ENCODE results near the gene USP6NL. TPM values are rescaled to one million over a fixed set of nuclear protein-coding genes. Genes with fewer than 3 reads are reported as not detected.

Gene USP6NL
- total RNA-seq, 1 donor from 2014 or later = 19.4 TPM

DNA sequence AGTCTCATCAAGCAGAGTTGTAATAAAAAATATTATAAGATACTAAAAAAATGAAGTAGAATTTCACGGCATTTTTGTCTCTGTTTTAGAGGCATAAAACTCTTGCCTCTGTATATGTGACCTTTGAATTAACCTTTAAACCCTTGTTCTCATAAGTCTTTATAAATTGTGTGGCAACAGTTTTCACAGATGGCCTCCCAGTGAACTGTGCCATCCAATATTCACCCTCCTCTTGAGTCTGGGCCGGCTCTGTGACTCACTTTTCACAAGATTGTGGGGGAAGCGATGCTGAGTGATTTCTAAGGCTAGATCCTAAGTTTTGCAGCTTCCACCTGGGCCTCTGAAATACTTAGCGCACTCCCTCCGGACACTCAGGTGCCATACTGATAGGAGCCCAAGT lies 4.6 kb upstream of the USP6NL start:
- DNase-seq (ENCODE audit: low read depth) = peak; percentile 35

DNA sequence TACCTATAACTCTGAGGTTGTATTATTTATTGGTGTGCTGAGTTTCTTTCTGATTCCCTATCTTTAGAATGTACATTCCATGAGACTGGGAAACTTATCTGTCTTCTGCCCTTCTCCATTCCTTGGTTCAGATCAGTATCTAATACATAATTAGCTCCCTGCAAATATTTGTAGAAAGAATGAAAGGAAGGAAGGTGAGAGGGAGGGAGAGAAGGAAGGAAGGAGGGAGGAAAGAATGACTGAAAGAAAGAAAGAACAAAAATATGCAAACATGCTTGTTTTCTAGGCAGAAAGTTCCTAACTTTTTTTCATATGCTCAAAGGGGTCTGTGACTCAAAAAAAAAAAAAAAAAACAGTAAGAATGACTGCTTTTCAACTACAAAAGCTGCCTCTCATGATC lies 3.9 kb upstream of the USP6NL start:
- DNase-seq (ENCODE audit: low read depth) = no peak

DNA sequence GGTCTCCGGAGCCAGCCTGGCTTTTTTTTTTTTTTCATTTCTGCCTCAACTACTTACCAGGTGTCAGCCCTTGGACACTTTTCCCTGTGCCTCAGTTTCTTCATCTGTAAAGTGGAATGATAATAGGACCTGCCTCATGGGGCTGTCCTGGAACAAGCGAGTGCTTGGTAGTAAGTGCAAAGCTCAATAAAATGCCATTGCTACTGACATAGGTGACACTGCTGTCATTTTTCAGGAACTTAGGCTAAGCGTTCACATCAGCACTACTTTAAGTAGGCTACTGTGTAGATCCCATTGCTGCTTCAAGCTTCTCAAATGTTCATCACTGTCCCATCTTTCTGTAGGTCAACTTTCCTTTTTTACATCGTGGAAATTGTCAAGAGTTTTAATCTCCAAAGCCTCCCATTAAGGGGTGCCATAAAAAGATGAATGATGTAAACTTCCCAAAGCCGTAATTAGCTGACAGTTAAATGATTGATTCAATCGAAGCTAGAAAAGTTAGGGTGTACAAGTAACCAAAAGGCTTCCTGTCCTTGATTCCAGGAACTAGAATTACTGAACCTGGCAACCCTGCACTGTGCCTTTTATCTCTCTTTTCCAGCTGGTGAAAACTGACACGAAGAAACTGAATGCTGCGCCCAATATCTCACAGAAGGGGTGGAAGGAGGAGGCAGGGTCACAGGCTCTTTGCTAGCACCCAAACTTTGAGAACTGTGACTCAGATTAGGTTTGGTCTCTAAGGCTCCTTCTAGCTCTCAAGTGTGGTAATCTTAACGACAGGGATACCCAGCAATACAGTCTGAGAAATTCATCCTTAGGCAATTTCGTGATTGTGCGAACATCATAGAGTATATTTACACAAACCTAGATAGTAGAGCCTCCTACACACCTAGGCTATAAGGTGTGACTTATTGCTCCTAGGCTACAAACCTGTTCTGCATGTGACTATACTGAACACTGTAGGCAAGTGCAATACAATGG lies 861 bp upstream of the USP6NL start:
- no peak for DNase-seq (ENCODE audit: low read depth)

DNA sequence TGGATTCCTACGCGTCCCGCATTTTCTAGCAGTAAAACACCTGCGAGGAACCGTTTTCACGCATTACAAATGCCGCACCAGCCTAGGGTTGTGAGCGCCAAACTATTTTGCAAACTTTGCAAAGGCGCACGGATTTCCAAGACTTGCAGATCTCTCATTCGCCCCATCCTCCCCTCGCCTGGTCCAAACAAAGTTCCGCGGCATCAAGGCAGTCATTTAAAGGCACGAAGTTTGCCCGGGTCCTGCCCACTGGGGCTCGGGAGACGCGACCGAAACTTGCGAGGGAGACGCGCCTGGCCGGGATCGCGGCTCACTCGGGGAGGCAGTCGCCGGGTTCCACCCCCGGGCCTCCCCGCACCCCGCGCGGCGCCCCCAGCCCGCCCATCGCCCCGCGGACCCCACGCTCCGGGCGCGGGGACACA lies 613 bp downstream of the USP6NL start:
- no peak for DNase-seq (ENCODE audit: low read depth)

DNA sequence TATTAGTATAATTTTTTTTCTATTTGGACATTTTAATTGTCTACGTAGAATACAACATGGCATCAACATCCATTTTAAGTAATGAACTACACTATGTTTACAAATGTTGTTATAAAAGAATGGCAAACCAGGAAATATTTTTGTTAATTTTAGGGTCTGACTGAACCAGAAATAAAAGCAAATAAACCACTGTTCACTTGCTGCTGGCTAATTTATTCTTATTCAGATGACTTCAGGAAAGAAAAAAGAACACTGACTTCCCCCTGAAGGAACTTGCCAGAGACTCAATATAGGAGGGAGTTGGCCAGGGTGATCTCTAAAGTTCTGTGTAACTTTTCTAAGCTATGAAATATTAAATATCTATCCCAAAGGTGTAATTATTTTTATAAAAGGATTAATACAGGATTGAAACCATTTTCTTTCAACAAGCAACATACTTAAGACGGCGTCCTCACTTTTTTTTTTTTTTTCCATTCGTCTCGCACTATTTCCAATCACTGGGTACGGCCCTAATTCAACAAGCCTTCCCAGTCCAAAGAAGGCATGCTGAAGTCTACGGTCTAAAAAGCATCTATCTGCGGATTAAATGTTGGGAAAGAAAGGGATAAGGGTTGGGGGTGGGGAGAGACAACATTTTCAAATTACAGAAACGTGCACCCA lies 1.2 kb downstream of the USP6NL start:
- DNase-seq (ENCODE audit: low read depth) = no peak

DNA sequence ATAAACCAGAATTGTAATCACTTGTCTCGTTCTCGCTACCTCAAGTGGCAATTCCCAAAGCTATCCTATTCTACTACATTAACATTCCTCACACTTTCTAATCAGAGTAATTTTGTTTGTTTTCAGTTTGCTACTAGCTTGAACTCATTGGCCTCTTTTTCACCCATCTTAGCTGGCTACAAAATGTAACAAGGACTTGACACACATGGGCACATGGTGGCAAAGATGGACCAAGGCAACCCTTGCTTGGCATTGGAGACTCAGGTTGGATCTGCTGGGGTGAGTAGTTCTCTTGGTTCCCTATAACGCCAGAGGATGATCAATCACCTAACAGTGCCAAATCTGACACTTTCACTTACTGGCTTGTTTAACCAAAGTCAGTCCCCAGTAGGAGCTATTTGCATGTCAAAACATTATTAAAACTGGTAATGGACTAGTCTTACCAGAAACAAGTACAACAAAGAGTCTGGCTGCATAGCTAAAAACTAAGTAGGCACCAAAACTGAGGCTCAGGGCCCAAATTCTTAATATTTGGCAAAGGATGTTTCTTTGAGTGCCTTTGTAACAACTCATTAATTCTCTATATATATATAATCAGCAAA lies 1.9 kb downstream of the USP6NL start:
- no peak for DNase-seq (ENCODE audit: low read depth)

DNA sequence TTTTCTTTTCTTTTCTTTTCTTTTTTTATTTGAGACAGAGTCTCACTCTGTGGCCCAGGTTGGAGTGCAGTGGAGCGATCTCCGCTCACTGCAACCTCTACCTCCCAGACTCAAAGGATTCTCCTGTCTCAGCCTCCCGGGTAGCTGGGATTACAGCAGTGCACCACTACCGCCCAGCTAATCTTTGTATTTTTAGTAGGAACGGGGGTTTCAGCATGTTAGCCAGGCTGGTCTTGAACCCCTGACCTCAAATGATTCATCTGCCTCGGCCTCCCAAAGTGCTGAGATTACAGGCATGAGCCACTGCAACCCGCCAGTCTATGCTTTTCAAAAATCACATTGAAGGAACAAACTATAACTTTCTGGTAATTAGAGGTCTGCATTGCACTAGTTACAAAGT lies 2.4 kb downstream of the USP6NL start:
- no peak for DNase-seq (ENCODE audit: low read depth)

DNA sequence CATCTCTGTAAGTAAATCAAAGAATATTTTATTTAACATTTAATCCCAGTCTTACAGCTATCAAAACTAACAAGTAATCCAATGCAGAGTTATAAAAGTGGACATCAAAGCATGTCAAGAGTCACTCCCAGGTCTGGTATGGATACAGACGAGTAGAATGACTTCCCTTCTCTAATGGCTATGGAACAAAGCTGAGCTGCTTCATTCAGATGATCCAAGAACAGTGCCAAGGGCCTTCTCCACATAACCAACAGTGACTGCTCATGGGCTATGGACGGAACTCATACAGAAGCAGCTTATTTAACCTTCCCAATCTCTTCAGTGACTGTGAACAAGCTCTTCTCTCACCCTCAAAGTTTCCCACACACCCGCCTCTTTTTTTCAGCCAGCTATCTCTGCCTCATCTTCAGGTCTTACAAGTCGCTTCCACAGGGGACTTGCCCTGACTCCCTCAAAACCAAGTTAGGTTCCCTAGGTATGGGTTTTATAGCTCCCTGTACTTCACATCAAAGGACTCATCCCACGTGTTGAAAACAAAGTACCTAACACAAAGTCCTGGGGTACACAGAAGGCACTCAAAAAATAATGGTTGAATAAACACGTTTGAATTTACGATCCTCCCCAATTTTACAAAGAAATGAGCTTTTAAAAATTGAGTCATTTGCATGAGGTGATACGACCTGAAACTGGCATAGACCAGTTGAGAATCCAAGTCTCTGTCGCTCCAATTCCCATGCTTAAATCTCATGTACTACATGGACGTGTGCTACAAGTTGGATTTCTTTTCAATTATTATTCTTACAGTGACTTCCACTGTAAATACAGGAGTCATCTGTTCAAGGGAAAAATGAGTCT lies 3.1 kb downstream of the USP6NL start:
- DNase-seq (ENCODE audit: low read depth) = no peak

DNA sequence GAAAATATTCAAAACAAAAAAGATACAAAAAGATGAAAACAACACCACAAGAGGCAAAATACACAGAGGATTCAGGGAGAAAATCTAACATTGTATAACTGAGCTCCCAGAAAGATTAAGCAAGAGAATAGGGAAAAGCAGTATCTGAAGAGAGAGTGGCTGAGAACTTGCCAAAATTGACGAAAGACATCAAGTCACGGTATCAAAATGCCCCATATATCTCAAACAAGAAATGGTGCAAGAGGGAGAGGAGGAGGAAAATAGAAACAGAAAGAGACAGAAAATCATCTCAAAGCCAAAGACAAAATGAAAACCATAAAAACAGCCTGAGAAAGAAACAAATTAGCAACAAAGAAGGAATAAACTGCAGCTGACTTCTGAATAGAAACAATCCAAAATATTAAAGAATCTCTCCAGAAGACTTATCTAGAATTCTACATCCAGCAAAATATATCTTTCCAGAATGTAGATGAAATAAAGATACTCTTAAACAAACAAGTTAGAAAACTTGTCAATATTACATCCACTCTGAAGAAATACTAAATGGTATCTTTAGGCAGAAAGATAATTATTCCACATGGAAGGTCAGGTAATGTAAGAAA lies 5.5 kb downstream of the USP6NL start:
- DNase-seq (ENCODE audit: low read depth) = no peak

DNA sequence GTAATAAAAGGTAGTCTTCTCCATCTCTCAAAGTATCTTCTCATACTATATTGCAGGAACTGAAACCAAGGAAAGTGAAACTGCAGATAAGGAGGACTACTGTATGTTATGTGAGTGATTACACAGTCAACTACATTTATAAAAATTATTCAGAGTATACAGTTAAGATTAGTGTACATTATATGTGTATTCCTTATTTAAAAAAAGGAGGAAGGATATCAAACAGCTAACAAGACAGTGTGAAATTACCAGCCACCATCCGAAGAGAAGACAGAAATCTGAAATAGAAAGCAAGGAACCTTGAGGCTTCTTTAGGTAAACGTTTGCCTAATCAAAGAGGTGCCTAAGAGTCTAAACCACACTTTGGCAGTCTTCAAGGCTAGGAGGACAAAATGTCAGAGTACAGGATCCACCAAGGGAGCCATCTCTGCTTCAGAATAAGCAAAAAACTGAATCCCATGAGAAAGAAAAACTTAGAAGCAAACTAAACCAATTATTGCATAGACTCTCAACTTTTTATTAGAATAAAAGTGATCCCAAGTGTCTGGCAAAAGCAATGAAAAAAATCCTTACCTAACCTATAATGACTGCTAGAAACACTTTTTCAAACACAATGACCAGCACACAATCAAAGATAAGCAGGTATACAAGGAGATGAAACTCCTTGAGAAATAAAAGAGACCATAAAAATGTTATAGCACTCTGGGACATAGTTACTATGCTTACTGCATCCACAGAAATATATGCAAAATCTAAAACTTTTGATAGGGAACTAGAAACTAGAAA lies 6.4 kb downstream of the USP6NL start:
- no peak for DNase-seq (ENCODE audit: low read depth)

DNA sequence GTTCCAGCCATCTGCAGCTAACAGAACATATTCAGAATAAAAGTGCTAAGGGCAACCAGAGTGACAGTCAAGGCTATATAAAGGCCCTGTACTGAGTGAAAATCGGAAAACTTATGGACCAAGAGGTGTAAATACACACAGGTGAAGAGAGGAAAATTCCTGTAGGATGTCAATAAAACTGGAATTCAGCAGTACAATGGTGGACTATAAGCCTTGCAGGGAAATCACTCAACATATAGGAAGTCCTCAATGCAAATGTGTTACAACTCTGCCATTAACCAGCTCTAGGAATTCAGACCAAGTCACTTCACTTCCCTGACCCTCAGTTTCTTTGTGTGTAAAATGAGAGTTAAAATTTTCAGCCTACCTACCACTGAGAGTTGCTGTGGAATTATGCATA lies 7.7 kb downstream of the USP6NL start:
- no peak for DNase-seq (ENCODE audit: low read depth)

DNA sequence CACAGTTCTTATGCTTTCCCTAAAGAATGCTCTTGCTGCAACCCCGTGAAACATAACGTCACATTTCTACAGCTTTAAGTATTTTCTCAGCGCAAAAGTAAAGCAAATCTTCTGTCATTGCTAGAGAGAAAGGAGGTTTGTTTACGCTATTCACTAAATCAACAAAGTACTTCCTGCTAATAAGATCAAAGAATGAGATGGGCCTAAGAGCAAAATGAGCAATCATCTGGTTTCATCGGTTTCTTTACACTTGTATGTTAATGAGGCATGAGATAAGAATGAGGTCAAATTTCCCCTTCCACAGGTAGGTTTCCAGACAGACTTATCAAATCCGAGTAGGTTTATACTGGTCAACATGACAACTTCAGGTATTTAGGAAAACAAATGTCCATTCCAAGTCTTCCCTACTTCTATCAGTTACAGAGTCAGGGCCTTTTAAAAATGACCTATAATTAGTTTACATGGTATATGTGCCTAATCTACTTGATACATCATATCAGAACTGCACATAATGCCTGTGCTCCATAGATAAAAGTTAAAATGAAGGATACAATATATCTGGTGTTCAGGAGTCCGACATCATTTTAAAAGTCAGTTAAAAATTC lies 8.4 kb downstream of the USP6NL start:
- peak; percentile 50 for DNase-seq (ENCODE audit: low read depth)

DNA sequence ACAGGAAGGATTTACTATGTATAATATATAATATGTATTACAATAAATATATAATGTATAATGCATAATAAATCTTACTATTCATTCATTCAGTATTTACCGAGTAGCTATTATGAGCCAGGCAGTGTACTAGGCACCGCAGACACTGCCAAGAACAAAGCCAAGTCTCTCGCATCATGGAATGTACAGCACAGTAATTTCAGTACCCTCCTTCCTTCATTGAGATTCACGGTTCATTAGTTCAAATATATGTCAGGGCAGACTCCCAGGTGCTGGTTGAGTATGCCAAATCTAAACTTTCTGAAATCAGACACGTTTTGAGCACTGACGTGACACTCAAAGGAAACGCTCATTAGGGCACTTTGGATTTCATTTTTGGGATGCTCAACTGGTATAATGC lies 9.1 kb downstream of the USP6NL start:
- no peak for DNase-seq (ENCODE audit: low read depth)

DNA sequence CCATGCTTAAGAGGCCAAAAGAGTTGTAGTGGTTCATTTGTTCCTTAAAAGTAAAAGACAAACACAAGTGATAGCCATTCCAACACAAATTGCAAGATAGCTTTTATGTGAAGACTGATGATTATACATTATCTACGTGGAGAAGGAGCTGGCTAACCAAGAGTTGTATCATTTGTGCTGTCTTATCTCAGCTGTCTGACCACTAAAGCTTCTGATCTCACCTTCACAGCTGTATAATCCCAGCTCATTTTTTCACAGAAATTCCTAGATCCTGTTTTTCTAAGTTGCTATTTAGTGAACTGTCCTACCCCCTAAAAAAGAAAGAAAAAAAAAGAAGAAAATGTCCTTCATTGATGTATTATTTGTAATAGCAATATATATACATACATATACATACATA lies 9.8 kb downstream of the USP6NL start:
- no peak for DNase-seq (ENCODE audit: low read depth)

DNA sequence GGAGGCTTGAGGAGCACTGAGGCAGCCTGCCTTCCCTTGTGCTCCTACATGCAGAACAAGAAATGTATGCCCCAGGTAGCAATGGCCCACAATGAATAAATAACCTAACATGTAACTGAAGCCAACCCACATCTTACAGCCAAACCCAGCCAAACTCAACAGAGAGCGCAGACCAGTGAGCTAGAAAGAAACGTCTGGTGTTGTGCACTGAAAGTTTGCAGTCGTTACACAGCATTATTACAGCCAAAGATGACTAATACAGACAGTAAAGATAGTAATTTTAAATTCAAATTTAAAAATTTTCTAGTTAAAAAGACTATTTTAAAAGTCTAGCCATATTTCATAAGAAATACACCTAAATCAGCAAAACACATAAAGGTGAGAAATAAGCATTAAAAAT lies 11.2 kb downstream of the USP6NL start:
- DNase-seq (ENCODE audit: low read depth) = no peak

DNA sequence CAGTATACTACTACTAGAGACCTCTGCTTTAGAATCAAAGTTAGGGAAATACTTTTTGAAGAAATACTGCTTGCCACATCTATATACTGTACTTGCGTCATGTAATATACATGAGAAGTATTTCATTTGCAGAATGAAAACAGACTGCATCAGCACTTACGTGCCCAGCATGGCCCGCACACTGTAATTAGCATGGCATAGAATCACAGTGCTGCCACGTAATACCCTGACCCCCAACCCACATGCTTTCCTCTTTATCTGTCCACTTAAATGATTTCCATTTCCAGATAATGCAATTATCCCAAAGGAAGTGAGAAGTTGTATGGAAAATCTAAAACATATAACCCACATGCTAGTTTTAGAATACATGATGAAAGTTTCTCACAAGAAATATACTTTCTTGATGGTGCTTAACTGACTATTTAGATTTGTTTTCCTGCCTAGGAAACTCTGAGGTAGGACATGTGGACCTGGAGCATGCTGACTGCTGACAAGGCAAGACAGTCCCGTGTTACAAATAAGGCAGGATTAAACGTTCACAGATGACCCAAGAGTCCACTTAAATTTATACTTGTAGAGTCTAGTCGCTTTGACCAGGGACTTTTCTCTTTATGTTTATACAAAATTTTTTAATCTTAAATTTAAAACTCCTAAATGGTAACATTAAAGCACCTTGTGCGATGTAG lies 12.6 kb downstream of the USP6NL start:
- no peak for DNase-seq (ENCODE audit: low read depth)

DNA sequence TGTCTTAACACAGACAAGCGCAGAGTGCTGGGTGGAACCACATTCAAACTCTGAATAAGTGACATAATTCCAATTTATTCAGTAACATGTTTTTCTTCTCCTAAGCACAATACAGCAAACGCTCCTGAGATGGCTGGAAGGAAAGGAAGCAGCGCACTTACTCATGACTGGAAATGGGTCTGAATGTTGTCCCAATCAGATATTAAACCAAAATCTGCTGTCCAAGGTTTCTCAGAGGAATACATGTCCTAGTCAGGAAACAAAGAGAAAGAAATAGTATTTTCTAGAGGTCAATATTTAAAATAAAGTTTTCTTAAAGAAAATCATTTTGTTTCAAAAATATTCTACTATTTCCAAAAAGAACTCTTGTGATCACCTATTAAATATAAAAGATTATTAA lies 14.0 kb downstream of the USP6NL start:
- DNase-seq (ENCODE audit: low read depth) = no peak

DNA sequence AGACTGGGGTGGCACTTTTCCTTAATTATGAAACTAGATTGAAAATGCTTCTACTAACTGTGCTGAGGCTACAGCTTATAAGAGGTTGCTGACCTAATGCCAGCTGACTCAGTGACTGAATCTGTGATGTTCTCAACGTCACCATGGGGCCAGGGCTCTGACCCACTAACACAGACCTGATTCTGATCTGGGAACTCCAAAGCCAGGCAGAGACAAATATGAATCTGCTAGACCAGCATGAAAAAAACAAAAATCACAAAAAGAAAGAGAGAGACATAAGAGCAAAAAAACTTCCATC lies 16.1 kb downstream of the USP6NL start:
- peak; percentile 51 for DNase-seq (ENCODE audit: low read depth)

DNA sequence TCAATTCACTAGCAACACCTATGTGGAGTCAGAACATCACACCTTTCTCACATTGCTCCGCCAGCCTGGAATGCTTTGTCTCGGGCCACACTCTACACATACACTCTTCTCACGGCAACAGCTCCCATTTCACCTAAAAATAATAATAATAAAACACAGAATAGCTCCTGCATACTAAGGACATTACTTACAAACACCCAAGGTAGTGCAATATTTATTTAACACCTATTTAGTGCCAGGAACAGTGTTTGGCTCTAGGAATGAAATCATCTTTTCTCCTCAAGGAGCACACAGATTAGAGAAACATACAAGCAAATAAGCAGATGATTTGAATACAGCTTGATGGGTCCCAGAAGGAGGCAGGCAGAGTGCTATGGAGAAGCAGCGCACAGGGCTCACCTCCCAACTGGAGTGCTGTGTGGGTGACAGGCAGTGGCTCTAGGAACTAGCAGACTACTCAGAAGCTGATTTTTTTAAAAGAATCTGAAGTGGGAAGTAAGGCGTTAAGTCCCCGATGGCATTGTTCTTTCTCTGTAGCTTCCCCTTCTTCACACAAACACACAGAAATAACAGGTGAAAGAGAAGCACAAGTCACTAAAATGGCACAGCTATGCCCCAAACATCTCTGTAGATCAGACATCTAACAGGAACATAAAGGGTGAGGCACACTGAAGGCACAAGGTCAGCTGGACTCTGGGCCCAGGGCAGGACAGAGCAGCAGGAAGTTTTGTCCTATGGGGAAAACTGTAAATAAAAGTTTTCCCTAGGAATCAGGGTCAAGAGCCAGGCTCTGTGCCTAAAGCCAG lies 16.7 kb downstream of the USP6NL start:
- DNase-seq (ENCODE audit: low read depth) = no peak

Data from renal cortical epithelial cell (primary cell).